ENCODE results near the gene DSCAML1.
A peak's percentile ranks its signal among the peaks of the same experiment; 100 is the strongest.

DSCAML1 gene

DNA sequence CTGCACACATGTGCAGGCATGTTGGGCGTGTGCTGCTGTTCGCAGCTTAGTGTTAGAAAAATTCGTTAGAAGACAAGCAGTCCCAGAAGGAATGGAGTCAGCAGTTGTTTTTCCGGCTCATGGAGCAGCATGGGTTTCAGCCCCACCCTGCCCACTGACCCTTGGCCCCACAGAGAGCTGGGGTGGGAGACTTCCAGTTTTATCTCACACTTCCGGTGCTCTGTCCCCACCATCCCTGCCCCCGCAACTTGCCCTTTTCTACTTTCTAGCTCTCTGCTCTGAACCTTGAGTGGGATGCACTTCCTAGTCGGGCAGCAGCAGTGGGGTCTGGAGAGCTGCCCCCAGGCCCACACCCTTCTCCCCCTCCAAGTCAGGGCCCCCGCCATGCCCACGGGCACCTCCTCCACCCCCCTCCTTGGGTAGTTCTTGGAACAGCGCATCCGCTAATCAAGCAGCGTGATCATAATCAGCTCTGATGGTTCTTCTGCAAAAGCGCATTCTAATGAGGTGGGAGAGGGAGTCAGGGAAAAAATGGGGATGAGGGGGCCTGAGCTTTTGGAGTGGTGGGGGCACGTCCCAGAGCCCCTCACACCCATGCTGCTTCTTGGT, 285.0 kb downstream of the DSCAML1 start:
- DNase-seq = no peak

DNA sequence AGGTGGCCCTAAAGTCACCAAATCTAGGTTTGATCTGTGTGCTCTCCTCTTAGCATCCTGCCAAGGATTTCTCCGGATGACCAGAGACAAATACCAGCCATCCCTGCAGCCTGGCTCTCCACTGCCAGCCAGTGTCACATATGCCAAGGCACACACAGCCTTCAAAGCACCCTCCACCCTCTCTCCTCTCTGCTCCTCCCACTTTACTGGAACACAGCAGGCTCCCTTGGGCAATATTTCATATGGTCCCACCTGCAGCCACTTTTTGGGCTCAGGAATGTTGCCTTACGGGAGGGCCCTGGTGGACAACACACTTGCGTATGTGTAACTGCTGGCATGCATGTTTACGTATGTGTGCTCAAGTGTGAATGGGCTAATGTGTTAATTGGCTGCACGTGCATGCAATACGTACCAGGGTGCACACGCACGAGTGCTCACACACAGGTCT, 285.5 kb downstream of the DSCAML1 start:
- DNase-seq = peak; percentile 57

DNA sequence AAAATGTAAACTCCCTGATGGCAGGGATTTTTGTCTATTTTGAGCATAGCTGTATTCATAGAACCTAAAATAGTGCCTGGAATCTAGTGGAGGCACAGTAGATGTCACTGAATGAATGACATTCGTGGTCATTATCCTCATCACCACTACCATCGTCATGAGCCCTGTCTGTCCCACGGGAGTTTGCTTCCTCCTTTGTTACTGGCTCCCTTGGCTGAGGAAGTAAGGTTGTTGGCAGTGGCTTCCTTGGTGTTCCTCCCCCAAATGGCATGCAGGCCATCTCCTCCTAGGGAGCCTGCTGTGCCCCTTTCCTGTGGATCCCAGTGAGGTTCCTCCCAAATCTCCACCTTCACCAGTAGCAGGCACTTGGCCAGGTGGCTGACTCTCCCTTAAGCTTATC, 286.4 kb downstream of the DSCAML1 start:
- DNase-seq = no peak

DNA sequence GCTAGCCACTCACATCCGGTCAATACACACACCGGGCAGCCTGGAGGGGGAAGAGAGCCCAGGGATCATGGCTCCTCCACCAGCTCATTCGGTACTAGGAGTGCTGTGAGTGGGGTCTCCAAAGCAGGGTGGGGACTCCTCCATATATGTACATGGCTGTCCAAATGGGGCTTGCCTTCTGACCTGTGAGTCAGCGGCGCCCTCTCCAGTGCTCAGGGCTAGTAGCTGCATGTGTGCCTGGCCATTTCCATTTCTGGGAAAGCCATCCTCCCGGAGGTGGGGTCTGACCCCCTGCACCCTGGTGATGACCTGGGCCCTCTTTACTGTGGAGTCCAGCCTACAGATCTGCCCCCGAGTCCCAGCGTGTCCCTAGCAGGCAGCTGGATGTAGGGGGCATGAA, 287.5 kb downstream of the DSCAML1 start:
- DNase-seq = no peak

DNA sequence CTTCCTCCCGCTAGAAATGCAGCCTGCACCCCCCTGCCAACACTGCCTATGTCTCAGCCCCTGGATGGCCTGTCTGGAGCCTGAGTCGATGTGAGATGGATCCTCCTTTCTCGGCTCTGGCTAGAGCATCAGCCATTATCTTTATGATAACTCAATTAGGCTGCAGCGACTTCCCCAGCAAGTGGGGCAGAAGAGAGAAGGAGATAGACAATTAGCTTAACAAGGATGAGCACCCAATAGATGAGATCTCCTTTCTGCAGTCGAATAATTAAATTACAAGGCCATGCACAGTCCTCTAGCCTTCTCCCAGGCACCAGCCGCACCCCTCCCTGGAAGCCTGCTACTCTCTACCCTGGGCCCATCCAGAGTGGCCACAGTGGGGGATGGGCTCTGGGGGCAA, 290.0 kb downstream of the DSCAML1 start:
- no peak for DNase-seq

DNA sequence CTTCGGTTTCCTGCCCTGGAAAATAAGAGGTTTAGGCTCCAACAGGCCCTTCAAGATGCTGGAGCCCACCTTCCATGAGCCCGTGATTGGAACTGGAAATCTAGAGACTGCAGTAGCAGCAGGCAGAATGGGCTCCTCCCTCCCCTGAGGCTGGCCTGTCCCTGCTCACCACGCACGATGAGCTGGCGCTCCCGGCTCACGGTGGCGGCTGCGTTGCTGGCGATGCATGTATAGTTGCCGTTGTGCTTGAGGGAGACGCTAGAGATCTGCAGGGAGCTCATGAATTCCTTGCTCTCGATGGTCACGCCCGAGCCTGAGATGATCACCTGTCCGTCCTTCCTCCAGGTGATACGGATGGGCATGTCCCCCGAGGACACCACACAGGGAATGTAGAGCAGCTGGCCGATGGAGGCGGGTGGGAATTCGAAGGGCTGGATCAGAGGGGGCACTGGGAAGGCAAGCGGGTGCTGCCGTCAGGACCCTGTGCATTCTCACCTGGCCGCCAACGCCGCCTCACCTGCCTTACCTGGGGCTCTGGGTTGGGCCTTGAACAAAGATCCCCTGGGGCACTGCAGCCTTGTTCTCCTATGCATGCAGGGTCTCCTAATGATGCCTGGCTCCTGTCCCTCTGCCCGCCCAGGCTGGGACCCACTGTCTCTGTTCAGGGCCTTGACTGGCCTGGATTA, 291.6 kb downstream of the DSCAML1 start:
- no peak for DNase-seq

DNA sequence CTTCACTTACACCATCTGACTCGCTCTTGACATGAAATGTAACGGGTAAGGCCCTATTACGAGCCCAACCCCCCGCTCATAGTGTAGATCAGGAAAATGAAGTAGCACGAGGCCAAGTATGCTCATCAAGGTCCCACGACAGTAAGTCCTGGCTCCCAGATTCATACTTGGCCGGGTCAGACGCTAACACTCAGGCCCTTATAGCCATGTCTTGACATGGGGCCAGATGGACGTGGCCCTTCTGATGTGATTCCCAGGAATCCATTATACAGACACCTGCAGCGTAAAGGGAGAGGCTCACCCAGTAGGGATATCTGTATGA, 294.3 kb downstream of the DSCAML1 start:
- DNase-seq = no peak

DNA sequence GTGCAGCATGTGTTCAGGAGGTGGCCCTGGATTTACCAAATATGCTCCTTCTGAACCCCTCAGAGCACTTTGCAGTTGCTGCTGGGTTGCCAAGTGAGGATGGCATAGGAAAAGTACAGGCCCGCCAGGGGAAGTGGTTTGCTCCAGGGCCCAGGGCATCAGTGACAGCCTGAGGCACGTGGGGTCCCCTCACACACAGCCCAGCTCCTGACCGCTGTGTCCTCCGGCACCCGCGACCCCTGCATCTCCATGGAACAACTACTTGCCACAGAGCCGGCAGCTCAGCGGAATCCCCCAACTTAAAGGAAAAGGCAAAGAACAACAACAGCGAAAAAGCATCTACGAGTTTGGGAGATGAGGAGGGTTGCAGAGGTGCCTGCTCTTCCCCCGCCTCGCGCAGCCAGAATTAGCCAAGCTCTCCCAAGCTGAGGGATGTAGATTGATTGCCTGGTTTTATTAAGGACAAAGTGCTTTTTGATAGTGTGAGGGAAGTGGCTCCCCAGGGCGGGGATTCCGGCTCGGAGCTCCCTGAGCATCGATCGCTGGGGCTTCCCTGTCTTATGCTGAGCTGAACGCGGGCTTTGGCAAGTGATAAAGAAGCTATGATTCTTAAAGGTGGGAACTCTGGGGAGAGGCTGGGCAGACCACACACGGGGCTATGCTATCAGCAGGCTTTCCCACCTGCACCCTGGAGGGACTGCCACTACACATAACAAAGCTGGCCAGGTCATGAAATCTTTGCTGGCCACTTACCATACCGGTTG, 294.8 kb downstream of the DSCAML1 start:
- no peak for DNase-seq

DNA sequence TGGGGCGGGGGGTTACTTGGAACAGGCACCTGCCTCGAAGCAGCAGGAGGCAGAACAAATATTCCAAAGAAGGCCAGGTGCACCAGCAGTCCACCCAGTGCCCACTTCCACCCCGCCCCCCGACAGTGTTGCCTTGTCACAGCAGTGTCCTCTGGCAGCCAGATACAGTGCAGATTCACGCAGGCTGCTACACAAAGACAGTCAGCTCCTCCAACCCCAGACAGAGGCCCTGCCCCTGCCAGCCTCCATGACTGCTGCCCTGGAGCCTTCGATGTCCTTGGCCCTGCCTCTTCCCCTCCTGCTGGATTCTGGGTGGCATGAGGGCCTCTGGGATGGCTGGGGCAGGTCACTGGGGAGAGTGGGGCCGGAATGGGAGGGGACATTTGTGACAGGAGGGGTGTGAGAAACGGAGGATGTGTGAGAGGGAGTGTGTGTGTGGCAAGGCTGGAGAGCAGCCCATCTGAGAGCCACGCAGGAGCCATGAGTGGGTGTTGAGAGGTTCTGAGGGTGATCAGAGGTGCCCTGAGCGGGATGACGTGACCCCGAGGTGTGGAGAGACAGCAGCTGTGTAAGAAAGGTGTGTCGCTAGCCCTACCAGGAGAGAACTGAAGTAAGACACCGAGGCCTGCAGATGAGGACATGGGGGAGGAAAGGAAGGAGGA, 295.6 kb downstream of the DSCAML1 start:
- no peak for DNase-seq

DNA sequence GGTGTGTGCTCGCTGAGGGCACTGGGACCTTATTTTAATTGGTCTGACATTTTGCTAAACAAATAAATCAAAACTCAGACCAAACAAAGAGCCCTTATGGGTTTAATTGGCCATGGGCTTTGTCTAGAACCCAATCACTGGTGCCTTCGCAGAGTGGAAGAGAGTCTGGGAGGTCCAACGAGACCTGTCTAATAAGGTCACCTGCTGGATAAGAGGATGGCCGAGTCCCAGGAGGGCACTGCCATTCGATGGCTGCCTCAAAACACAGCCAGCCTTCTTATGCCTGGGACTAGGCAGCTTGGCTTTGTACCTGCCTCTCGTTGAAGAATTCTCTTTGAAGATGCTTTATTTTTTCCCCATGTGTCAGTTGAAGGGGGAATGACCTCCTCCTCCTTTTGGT, 298.2 kb downstream of the DSCAML1 start:
- no peak for DNase-seq

DNA sequence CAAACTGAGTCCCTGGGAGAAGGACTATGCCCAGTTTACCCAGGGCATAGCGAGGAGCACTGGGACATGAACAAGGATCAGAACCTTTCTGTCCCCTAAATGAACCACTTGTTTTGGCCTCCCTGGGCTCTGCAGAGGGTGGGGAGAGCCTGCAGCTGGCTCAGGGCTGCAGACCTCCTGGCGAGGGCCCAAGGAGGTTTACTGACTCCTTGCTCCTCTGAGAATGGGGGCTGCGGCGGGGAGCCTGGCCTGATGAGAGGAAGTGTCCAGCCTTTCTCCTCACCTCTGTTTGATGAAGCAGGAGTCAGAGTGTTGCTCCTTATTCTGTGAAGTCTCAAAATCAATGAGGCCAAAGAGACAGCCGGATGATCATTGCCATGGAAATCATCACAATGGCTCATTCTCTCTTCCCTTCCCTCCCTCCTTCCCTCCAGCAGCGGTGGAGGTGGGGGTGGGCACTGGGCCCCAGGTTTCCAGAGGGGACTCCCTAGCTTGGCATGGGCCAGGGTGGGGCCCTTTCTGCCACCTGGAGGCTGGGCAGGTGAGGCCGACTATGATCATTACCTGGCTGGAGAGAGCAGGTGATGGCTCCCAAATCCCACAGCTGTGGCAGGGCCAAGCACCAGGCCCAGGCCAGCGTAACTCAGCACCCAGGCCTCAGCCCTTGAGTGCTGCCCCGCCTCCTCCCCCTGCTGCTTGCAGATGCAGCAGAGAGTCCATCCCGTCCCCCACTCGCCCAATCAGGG, 299.6 kb downstream of the DSCAML1 start:
- no peak for DNase-seq

DNA sequence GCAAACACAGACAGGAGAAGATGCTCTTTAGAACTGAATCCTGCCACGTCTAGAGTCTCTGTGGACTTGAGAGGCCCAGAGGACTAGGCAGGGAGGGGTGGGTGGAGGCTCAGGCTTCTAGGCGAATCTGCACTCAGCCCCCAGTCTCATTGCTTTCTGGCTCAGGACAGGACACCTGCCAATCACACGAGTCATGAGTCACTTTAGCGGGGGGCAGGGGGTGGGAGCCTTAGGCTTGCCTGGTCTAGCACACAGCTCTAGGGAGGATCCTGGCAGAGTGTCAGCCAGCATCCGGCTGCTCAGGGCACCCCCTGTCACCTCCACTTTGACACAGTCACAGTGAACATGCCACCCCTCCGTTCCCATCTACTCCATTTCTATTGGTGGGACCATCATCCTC, 301.7 kb downstream of the DSCAML1 start:
- no peak for DNase-seq

DNA sequence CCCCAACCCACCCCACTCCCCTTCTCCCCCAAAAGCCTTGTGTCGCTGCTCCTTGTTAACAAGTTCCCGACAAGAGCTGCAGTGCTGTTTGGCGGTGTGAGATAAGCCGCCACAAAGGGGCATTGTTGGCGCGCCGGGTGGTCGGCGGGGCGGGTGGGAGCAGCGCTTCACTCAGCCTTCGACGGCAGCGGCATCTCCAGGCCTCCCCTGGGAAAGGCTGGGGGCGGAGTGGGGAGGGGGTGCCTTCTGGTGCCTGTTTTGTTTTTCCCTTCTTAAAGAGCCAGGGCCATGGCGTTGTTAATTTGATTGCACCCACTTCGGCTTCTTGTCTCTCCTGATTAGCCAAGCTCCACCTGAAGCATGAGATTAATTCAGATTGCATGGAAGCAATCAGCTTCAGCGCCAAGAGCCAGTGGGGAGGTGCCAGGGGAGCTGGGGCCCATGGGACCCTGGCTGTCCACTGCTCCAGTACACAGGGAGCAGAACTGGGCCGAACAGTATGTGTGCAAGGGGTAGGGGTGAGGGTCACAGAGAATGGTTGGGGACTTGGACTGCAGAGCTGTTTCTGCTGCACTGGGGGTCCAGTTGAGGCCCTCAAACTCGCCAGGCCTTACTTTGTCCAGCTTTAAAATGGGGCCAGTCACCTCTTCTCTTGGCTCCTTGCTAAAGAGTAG, 304.3 kb downstream of the DSCAML1 start:
- no peak for DNase-seq

DNA sequence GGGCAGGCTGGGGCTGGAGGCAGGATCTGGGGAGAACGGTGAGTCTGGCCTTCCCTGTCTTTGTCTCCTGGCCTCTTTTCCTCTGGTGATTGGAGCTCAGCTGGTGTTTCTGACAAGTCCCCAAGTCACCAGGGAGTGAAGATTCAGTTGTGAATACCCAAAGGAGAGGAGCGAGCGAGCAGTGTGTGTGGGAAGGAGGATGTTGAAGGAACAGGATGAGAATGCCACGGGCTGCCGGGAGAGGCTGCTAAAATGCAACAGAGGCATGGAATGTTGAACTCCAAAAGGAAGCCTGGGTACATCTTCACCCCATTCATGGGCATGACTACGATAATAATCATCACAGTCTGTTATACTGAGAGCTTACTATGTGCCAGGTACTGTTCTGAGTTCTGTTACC, 306.1 kb downstream of the DSCAML1 start:
- DNase-seq = no peak

DNA sequence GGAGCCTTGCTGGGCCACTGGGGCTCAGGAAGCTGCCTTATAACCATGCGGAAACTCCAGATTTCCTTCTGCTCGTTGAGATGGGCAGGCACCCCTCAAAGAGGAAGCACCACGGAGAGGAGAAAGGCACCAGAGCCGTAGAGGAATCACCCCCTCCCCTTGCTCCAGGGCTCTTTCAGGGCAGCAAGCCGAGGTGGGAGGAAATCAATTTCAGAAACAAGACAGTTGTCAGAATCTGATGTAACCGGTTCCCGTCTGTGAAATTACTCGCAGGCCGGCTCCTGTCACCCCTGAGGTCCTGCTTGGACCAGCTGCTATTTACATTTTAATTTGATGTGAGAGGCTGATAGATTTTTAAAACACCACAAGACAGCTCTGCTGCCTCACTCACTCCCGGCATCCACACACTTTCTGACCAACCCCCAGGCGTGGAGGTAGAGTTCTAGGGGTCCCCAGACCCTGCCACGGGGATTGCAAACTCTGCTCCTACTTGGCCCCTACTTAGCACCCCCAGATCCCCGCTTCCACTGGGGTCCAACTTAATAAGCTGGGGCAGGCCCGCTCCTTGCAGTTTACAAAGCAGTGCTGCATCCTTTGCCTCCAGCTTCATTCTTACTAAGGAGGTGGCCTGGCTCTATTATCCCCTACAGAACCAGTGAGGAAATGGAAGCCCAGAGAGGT, 306.9 kb downstream of the DSCAML1 start:
- DNase-seq = no peak

DNA sequence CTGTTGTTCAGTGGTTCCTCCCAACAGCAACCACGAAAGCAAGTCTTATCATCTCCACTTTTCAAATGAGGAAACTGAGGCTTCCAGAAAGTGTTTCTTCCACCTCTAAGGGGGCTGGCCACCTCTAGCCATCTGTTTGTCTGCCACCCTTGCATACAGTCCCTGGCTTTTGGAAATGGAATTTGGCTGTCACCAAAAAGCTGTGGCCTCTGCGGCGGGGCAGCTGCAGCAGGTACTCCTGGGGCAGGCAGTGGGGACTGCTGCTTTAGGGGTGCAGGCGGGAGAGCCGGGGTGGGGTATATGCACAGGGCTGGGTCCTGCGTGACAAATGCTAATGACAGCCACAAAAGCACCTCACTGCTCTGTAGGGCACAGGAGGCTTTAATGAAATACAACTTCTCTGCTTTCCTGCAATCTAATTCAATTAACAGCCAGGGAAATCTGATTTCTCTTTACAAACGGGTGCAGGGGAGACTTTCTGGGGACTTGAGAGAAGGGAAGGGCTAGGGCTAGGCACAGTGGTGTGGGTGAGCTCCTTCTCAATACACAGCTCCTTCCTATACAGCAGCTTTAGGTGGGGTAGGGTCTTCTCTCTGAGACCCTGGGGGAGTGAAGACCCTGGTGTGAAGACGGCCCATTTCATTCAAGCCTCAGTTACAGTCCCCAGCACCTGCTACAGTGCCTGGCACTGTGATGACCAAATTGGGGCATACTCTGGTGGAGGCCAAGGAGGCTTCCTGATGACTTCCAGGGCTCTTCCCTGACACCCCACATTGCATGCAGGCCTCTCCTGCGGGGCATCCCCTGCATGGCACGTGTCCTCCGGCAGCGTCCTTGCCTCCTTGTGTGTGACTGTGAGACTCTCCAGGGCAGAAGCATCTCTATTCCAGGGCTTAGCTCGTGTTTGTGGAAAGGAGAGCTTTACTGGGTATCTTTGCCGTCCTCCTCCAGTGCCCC, 307.7 kb downstream of the DSCAML1 start:
- DNase-seq = no peak

DNA sequence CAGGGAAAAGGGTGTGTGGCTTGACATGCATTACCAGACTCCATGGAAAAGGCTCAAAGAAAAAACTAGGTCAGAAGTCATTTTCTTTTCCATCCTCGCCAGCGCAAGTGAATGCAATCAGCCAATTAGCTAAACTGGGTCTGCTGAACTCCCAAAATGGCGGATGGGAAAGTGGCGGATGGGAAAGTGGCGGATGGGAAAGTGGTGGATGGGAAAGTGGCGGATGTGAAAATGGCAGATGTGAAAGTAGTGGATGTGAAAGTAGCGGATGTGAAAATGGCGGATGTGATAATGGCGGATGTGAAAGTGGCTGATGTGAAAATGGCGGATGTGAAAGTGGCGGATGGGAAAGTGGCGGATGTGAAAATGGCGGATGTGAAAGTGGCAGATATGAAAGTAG, 311.0 kb downstream of the DSCAML1 start:
- DNase-seq = no peak

DNA sequence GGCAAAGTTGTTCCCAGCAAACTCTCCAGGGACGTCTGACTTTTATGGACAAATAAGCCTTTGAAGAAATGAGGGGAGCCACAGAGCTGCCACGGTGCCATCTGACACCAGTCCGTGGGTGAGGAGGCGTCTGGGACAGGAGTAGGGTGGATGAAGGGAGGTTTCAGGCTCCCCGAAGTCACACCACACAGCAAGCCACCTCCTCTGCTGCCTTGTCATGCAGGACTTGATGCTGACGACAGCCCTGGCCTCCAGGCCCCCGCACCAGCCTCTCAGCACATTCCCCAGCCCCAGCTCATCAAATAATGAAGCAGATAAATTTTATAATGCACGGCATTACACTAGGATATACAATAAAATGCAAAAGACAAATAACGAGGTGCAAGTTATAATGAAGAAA, 312.9 kb downstream of the DSCAML1 start:
- no peak for DNase-seq

DNA sequence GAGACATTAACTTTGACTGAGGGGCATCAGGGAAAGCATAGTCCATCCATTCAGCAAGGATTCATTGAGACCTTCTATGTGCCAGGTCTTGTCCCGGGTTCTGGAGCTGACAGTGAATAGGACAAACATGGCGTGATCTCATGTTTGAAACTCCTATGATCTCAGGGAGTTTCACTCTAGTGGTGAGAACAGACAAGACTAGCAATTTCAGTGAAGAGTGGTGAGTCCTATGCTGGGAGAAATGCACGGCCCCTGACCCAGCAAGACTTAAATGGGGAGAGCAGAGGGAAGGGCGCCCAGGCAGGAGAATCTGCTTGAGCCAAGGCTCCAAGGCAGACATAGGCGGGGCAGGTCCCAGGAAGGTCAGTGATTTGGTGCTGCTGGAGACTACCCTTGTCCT, 313.6 kb downstream of the DSCAML1 start:
- no peak for DNase-seq

DNA sequence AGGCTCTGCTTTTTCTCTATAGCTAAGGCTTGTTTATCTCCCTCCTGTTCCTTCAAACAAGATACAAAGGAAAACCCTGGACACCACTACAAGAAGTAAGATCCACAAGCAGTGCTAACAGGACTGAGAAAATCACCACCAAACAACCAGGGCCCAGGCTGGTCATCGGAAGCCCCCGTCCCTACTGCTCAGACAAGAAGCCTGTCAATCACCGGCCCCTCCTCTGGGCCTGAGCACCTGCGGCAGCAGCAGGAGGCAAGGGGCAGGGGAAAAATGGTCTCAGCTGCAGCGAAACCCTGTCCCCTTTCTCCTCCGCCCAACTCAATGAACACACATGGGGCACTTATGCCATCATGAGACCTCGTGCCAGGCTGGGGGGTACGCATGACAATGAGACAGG, 314.1 kb downstream of the DSCAML1 start:
- DNase-seq = no peak

DNA sequence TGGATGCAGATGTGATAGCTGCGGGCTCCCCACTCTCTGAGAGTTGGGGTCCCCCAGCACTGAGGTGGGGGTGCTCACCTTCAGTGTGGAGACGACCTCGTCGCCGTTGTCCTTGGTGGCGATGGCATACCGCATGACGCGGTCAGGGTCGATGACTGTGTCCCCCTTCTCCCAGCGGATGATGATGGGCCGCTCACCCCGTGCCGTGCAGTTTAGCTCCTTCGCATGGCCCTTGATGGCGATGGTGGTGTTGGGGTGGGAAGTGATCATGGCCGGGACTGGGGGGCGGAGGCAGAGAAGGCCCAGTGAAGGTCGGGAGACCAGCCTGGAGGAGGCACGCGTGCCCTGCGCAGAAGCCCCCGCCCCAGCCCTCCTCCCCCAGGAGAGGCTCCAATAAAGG, 315.1 kb downstream of the DSCAML1 start:
- DNase-seq = no peak
